Stimulated activated CD4-positive, alpha-beta T cell treated with anti-CD3 and anti-CD28 coated beads, Interleukin-4, amount 100 ng/mL, for 4 hours (primary cell): ENCODE data around the gene DDAH1.

Experiments
- DNase-seq, 2 experiments: peaks; one replicate each; pipeline ENCODE4 v3.0.0-alpha.2; 2020

DDAH1 gene

DNA sequence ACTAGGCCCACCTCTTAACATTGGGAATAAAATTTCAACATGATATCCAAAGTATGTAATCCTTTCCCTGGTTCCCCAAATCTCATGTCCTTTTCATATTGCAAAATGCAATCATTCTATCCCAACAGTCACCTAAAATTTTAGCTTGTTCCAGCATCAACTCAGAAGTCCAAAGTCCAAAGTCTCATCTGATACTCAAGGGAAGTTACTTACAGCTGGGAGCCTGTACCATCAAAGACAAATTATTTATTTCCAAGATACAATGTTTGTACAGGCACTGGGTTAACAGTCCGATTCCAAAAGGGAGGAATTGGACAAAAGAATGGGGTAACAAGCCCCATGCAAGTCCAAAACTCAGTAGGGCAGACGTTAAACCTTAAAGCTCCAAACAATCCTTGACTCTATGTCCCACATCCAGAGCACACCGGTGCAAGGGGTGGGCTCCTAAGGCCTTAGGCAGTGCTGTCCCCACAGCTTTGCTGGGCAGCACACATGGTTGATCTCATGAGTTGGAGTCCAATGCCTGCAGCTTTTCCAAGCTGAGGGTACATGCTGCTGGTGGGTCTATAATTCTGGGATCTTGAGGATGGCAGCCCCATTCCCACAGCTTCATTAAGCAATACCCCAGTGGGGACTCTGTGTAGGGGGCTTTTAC lies 78.8 kb downstream of the DDAH1 start:
- no peak for DNase-seq

DNA sequence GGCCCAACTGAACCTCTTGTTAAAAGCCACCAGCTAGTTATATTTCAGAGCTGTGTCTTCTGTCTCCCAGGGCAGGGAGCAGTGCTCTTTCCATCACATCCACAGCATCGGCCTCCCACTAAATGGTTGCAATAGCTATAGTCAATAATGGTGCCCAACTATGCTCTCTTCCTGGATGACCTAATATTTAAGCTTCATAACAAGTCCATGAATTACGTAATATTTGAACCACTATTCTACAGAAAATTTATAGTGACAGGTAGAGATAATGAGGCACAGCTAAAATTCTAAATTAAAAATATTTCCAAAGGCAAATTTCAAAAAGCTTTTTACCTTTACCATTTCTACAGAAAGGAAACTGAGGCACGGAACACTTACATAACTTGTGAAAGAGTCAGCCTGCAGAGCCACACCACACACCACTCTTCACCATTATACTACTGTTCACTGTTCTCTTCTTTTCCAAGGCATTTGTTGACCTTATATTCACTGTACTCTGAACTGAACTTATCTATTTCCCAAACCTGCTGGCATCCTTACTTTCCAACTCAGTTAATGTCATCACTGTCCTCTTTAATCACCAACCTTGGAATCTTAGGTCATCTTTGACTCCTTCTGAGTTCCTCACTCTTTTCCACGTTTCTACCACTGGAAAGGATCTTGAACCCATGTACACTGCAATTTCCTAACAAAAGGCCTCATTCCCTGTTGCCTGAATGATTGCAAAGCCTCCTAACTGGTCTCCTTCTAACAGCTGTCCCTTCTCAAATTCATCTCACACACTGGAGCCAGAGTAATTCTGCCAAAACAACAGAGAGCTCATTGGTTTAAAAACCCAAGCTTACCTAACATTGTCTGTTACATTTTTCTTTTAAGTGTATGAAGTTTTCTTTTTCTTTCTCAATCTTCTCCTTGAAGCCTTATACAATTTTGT lies 85.5 kb downstream of the DDAH1 start:
- no peak for DNase-seq

DNA sequence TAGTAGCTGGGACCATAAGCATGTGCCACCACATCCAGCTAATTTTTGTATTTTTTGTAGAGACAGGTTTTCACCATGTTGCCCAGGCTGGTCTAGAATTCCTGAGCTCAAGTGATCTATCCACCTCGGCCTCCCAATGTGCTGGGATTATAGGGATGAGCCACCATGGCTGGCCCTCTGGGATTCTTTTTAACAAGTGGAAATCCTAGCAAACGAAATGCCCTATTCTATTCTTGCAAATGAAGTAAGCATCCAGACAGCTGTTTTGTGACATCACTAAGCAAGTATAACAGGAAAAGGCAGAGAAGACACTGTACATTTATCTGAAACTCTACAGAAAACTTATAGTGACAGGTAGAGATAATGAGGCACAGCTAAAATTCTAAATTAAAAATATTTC lies 86.4 kb downstream of the DDAH1 start:
- no peak for DNase-seq

DNA sequence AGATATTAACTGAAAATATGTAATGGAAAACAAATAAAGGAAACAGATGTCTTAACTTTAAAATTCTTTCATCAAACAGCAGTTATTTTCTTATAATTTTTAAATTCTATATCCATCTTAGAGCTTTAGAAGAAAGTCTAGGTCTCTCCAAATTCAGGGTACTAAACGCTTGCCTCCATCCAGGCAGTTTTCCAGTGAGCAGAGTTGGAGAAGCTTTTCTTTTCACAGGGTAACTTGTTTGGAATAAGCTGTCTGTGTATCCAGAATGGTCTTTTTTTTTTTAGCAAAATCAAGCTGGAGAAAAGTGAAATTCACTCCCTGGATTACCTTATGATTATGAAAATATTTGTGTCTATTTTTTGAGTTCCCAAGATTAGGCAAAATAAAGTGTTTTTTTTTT lies 88.6 kb downstream of the DDAH1 start:
- no peak for DNase-seq

DNA sequence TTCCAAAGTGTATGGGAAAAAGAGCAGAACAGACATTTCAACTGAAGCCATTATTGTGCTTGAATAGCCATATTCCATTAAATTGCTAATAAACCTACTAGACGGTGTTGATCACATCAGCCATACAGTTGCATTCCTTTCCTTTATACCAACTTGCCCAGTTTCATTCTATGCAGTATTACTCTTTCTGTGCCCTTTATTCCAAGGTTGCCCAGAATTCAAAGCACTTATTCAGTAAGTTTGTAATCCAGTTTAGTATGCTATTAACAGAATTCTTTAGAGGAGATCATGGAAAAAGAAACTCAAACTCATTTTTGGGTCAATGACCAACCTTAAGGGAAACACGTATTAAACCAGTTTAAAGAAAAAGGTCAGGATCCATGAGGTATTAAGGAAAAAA lies 89.5 kb downstream of the DDAH1 start:
- DNase-seq: no peak

DNA sequence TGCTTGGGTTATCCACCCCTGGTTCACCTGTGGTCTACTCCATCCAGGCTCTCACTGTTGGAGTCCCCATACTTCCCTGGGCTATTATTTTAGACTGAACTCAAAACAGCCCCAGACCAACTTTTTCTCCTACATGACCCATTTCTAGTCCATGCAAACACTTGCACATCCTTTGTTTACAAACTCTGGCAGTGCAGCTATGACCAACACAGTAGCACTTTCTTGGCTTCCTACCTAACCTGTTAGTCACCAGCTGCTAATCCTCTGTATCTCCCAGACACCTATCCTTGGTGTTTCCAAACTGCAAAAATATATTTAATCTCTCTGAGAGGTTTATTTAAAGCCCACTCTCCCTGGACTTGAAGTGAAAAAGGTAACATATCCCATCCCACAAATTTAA lies 90.8 kb downstream of the DDAH1 start:
- no peak for DNase-seq

DNA sequence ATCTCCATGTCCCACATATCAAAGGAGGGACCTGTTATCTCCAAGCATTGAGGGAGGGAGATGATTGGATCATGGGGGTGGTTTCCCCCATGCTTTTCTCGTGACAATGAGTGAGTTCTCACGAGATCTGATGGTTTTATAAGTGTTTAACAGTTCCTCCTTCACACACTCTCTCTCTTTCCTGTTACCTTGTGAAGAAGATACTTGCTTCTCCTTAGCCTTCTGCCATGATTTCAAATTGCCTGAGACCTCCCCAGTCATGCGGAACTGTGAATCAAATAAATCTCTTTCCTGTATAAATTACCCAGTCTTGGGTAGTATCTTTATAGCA lies 91.6 kb downstream of the DDAH1 start:
- no peak for DNase-seq

DNA sequence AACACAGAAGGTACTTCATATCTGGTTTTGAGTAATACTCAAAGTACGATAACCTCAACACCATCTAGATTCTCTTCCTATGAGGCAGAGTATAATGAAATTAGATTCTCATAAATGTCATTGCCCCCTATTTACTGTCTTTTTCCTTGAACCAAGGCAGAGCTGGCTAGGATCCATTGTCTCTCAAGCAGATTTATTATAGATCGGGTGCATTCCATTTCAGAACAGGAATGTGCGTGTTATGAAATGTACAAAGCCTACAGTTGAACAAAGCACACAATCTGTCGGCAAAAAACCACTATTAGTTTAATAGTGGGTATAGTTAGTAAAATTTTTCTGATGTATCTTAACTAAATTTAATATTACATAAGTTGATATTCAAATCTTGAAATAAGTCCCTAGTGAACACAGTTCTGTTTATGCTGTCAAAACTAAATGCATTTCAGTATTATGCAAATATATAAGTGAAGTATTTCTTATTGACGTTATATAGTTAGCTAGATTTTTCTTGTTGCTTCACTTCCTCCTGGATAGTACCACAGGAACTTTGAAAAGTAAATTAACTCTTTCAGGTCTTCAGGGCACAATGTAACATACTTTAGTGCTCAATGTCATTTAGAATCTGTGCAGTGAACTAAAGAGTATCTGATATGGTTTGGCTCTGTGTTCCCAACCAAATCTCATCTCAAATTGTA lies 92.1 kb downstream of the DDAH1 start:
- no peak for DNase-seq

DNA sequence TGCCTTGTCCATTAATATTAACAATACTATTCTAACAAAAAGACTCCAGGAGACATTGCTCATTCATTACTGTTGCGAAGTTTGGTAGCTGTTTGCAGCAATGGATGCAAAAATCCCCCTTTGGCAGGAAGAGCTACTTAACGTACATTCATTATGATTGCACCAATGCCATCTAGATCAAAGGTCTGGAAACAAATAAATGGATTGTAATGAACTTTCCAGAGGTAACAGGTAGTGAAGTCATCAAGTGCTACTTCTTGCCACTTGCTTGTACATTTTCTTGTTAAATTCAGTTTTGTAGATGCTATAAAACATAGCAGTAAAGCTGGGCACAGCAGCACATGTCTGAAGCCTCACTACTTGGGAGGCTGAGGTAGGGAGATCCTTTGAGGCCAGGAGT lies 93.9 kb downstream of the DDAH1 start:
- DNase-seq: no peak

DNA sequence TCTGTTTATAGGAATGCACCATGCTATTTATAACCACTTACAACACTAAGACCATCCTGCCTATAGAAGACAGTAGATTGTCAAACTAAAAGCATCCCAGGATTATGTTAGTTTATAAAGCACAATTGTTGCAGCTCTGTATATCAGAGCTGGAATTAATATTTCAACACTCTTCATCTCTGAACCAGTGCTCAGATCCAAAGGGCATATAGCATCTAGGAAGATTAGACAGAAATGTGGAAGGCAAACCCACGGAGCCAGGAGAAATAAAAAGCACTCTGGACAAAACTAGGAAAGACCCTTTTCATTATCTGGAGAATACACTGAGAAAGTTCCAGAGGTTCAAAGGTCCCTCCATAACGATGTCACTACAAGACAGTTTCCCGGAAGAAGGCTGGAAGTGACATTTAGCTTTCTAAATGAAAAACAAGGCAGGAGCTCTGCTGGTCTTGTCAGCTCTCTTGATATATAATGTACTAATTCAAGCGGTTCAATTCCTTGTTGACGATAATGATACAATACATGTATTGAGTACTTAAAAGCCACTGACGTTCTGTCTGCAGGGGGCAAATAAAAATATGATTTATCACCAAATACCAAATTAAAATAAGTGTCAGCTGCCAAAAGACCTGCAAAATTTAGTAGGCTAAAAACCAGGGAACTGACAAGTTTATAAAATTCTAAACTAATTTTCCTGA lies 96.7 kb downstream of the DDAH1 start:
- DNase-seq: no peak

DNA sequence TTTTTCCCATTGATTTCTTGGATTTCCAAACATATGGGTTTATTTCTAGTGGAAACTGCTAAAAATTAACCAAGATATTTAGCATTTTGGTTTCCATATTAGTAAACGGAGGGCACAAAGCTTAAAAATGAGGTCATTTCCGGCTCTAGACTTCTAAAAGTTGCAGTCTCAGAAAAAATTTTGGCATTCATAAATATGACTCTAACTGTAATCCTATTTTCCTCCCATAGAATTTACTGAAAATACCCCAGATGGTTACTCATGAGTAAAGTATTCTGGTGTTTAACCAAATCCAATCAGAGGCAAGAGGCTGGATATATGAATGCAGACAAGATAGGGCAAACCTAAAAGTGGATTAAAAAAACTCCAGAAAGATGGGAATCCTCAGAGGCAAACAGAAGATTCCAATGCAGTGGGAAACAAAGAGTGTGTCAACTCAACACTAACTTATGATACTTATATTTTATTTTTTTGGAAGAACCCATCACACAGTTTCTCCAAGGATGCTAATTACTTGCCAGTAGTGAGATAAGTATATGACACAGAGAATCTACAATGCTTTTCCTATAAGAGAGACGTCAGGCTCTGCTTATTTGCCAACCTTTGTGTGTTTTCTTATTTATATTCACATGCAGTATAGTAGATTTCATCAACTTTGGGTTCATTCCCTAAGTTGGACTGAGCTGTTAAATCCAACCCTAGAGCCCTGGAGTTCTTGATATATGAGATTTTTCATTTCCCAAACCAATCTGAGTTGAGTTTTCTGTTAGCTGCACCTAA lies 98.4 kb downstream of the DDAH1 start:
- DNase-seq: no peak

DNA sequence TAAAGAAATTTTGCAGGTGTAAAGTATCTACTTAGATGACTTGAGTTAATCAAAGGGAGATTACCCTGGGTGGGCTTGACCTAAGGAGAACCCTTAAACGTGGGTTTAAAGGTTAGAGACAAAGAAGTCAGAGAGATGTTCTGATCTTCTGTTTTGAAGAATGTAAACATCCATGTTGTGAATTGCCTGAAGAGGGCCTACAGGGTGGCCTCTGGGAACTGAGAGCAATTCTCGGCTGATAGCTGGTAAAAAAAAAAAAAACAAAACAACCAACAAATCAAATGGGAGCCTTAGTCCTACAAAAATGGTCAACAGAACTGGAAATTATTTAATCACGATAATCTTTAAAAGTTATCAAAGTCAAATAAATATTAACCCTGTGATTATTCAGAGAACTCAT lies 99.1 kb downstream of the DDAH1 start:
- no peak for DNase-seq

DNA sequence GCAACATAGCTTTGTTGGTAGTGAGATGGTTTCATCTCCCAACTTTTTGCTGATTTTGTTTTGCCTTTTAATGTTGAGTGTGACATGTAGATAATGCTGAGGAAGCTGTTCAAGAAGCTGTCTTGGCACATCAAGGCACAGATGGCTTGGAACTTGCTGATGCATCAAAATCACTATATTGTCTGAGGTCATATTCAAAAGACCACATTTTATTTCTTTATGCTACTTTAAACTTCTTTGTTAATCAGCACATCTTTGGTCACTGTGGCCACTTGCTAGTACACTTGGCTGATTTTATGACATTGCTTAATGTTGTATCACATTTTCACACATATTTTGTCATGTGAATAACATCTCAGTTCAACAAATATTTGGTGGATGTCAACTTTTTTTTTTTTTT lies 101.4 kb downstream of the DDAH1 start:
- DNase-seq: no peak

DNA sequence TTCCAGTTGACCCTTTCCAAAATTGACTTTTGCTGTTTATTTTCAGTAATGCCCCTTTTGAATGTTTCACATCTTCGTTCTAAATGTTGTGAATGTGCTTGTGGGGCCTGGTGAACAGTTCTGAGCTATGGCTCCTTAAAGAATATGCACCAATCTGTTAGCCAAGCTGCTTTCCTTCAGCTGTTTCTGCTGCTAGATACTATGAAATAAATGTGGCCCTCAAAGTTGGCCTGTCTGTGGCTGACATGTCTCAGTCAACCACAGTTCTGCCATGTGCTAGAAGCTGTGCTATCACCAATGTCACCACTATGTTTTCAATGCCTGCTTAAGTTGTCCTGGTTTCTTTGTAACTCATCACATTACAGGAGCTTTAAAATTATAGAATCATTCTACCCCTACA lies 101.9 kb downstream of the DDAH1 start:
- DNase-seq: no peak

DNA sequence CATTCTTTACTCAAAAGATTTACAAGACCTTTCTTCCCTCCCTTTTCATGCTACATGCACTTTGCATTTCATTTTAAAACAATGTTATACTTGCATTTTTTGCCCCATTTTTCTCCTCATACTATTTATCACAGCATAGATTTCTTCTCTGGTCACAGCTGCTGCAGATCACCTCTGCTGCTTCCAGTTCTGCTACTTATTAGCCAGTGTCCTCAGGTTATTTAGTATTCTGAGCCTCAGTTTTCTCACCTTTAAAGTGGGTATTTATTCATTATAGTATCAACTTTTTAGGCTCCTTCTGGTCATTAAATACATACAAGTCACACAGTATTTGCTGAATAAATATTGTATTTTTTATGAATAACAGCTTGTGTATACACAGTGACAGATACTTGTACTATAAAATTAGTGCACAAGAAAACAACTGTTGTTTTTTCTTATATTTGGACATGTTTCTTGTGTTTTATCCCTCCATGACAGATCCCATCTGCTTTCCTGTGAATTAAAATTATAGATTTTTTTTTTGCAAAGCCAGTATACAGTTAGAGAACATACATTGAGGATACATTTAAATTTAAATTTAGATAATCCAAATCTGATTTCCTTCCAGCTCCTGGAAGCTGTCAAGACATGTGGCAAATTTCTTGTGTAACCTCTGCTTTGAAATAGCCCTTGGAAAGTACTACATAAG lies 103.2 kb downstream of the DDAH1 start:
- DNase-seq: no peak

DNA sequence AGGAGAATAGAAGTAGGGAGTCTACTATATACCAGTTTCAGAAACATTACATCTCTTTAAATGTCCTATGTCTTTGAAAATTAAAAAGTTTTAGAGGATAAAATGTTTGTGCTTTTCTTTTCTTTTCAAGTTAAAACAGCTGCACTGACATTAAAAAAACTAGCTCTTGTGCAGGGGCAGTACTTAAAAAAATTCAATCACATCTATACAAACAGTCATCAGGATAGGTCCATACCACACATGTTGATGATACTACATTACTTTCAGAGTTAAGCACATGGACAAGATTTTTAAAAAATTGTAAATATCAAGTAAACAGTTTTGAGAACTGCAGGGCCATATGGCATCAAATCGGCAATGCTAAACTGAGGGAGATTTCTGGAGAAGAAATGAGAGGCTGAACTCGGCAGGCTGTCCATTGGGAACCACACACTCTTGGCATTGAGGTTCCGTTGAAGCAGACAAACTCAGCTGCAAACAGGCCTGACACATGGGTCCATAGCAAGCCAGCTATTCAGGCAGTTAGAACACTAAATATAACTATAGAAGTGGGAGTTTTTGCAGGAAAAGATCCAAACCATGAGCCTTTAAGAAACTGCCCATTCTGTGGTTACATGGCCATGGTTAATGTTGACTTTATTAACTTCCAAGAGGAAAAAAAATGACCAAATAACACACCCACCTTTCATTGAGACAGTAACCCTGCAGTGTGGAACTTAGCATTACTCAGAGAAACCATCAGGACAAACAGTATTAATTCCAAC lies 104.0 kb downstream of the DDAH1 start:
- DNase-seq: no peak

DNA sequence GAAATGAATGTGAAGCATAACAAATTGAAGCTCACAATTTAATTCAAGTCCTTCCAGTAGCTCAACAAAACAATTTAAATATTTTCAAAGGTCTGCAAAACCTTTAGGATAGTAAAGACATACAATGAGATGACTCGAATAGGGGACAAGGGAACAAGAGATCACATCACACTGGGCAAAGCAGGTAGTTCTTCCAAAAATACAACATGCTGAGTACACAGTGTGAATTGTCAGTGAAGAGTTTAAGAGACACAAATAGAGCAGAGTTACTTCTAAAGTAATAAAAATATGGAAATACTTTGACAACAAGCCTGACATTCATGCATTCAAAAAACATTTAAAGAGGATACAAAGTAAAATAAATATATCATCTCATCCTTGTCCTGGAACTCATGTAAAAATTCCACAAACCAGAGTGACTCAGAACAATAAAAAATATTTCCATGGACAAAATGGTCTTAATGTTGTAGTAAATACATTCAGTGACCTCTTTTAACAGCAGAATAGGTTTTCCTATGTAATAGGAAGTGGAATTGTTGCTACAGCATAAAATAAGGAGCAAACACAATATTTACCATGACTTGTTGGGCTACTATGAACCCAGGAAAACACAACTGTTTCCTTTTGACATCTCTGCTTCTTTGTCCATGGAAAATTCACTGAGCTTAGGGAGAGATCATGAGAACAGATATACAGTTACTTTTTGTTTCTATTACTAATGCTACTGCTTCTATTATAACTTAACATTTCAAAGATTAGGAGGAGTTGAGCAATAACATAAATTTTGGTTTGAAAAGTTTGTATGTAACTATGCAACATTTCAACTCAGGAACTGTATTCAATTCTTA lies 104.9 kb downstream of the DDAH1 start:
- no peak for DNase-seq

DNA sequence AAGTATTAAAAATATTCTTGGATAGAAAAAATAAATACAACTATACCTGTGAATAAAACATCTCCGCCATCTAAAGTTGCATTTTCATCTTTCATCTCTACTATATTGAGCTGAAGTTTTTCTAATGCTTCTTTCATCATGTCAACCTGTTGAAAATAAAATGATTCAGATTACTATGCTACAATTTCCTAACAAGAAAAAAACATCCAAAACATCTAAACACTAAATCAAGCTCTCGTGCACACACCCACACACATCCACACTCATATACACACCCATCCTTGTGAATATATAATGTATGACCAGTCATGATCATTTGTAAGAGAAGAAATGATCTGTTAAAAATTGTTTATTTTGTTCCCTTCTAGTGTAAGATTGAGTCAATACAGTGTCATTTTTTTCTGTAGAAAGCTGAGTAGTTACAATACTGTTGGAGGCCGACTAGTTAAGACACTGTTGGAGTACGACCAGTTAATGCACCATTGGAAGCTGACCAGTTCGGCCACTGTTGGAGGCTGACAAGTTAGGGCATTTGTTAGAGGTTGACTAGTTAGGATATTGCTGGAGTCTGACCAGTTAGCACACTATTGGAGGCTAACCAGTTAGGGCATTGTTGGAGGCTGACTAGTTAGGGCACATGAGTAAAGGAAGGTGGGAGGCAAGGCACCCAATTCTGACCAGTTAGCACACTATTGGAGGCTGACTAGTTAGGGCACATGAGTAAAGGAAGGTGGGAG lies 106.1 kb downstream of the DDAH1 start:
- no peak for DNase-seq

DNA sequence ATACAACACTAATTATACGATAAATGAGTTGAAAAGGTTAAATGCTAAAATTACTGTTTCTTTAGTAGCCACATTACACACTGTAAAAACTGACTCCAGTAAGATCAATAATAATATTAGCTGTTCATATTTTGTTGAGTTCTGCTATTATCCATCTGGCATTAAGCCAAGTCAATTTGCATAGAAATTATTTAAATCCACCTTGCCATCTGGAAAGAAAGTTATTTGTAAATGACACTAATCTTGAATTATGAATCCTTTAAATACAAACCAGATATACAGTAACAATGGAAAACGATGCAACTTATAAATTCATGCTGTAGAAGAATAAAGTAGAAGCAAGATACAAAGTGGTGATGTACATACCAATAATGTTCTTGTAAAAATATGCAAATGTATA lies 107.1 kb downstream of the DDAH1 start:
- no peak for DNase-seq
